K562 (cell line): Measurements from ENCODE around the gene FAM120AOS. TPM values are rescaled to one million over a fixed set of nuclear protein-coding genes. Genes with fewer than 3 reads are reported as not detected.

Source experiments
- ATAC-seq: fragments of 200-7000 bp; cut with Tn5 transposase; 3 replicates; pipeline ENCODE4 v1.9.1; 2020; ENCODE audit warnings: moderate library complexity
- BruUV-seq: library from RNA; stranded (reverse); fragments of 400-500 nt; replicated peaks from 2 replicates; lab custom pipeline; 2021; lab: Mats Ljungman, UMichigan
- CTCF ChIA-PET: fragments of 300-600 bp; formaldehyde crosslinking; extraction: SDS; loops from one replicate; lab custom pipeline; 2021; ENCODE audit warnings: low intra/inter-chr PET ratio; lab: Yijun Ruan, JAX
- POLR2A ChIA-PET: fragments of 300-600, 350-650 bp; sonication (Branson Sonifier 250); formaldehyde crosslinking; extraction: SDS; loops from one replicate; lab custom pipeline; 2021; ENCODE audit warnings: antibody characterized with exemption, inconsistent platforms; lab: Yijun Ruan, JAX
- DNase-seq, 4 experiments: peaks; one replicate each; pipeline versions ENCODE4 v3.0.0 to v3.0.0-alpha.2; 2011 to 2018; ENCODE audit warnings: low spot score in 3 of 4, mixed read lengths in 3 of 4; ENCODE audit errors: extremely low read depth in 1 of 4
- FAIRE-seq: peaks from 2 replicates; lab custom pipeline; 2011; peaks lifted over from hg19 to GRCh38; lab: Jason Lieb, UNC
- H2AFZ ChIP-seq: 2 replicates; pipeline ENCODE4 v1.6.0; 2011; ENCODE audit warnings: low read depth, low read length, control low read depth, inconsistent platforms
- H3K27ac ChIP-seq: fragments of 200-600 bp; 3 replicates; pipeline ENCODE4 v1.8.0; 2011; ENCODE audit warnings: low read depth, mild to moderate bottlenecking, control low read depth, inconsistent platforms, low read length, moderate library complexity, mixed read lengths; ENCODE audit errors: extremely low read depth
- H3K27me3 ChIP-seq, 2 experiments: fragments of 300-600 bp in 1 of 2; 2 replicates in 1 of 2; 3 replicates in 1 of 2; pipeline versions ENCODE4 v1.6.0 to v1.8.0; 2011; ENCODE audit warnings: inconsistent platforms in 2 of 2, low read length in 2 of 2, mild to moderate bottlenecking in 1 of 2, mixed read lengths in 1 of 2, moderate library complexity in 1 of 2; ENCODE audit not compliant: control insufficient read depth in 2 of 2, insufficient read depth in 2 of 2
- H3K36me3 ChIP-seq: fragments of 300-600 bp; 3 replicates; pipeline ENCODE4 v1.8.0; 2011; ENCODE audit warnings: mild to moderate bottlenecking, low read length, inconsistent platforms; ENCODE audit not compliant: control insufficient read depth, insufficient read depth
- H3K4me1 ChIP-seq, 2 experiments: fragments of 200-600 bp in 1 of 2; replicated peaks in 1 of 2; 2 replicates in 1 of 2; 3 replicates in 1 of 2; pipeline versions ENCODE4 v1.5.1 to v1.8.0; 2011; ENCODE audit warnings: inconsistent platforms in 2 of 2, low read length in 2 of 2, mild to moderate bottlenecking in 1 of 2, mixed read lengths in 1 of 2, moderate library complexity in 1 of 2; ENCODE audit not compliant: control insufficient read depth in 2 of 2, insufficient read depth in 2 of 2
- H3K4me2 ChIP-seq: 2 replicates; pipeline ENCODE4 v1.6.1; 2011; ENCODE audit warnings: low read length, control low read depth, inconsistent platforms, mixed read lengths; ENCODE audit not compliant: insufficient read depth
- H3K4me3 ChIP-seq: fragments of 200-600 bp; sonication (generic), shearing (Covaris generic); 2 replicates; pipeline ENCODE4 v1.5.1; 2016; ENCODE audit warnings: control low read depth, inconsistent platforms
- H3K79me2 ChIP-seq: fragments of 200-600 bp; 3 replicates; pipeline ENCODE4 v1.8.0; 2011; ENCODE audit warnings: low read length, inconsistent platforms; ENCODE audit not compliant: control insufficient read depth, insufficient read depth
- H3K9ac ChIP-seq, 2 experiments: 2 replicates each; pipeline versions ENCODE4 v1.6.0 to v1.6.1; 2011; ENCODE audit warnings: low read depth in 2 of 2, low read length in 2 of 2, control low read depth in 1 of 2, inconsistent platforms in 1 of 2, mild to moderate bottlenecking in 1 of 2, mixed read lengths in 1 of 2; ENCODE audit not compliant: insufficient read depth in 1 of 2
- H3K9me1 ChIP-seq: one replicate; pipeline ENCODE4 v1.6.0; 2011; ENCODE audit warnings: inconsistent platforms, mild to moderate bottlenecking, low read length, moderate library complexity; ENCODE audit not compliant: control insufficient read depth, insufficient read depth
- H3K9me3 ChIP-seq: replicated peaks from 2 replicates; pipeline ENCODE4 v1.5.1; 2011; ENCODE audit warnings: low read depth, low read length, inconsistent platforms; ENCODE audit not compliant: control insufficient read depth, insufficient read depth
- H4K20me1 ChIP-seq: replicated peaks from 2 replicates; pipeline ENCODE4 v1.6.1; 2011; ENCODE audit warnings: low read length, inconsistent platforms, mixed read lengths; ENCODE audit not compliant: control insufficient read depth, insufficient read depth
- CHD2 ChIP-seq: IDR thresholded peaks from 2 replicates; pipeline ENCODE4 v1.6.1; 2011; ENCODE audit warnings: low read depth, low read length
- CSDE1 ChIP-seq, 2 experiments: fragments of 450-650 bp; IDR thresholded peaks; 2 replicates each; pipeline ENCODE4 v1.6.1; 2016; ENCODE audit warnings: mild to moderate bottlenecking in 1 of 2
- GTF2E2 ChIP-seq: fragments of 200-800 bp; sonication (Bioruptor generic); IDR thresholded peaks from 2 replicates; pipeline ENCODE4 v1.6.1; 2016; ENCODE audit warnings: missing genetic modification characterization, missing compliant biosample characterization
- HDAC2 ChIP-seq: fragments of 450-650 bp; IDR thresholded peaks from 2 replicates; pipeline ENCODE4 v1.6.1; 2016; ENCODE audit warnings: mild to moderate bottlenecking
- L3MBTL2 ChIP-seq: fragments of 450-650 bp; IDR thresholded peaks from 2 replicates; pipeline ENCODE4 v1.6.1; 2016; ENCODE audit warnings: mild to moderate bottlenecking, moderate library complexity
- NFIC ChIP-seq: fragments of 450-650 bp; IDR thresholded peaks from 2 replicates; pipeline ENCODE4 v1.6.1; 2017; ENCODE audit warnings: mild to moderate bottlenecking, inconsistent platforms
- RBM14 ChIP-seq: fragments of 200-400 bp; formaldehyde crosslinking; IDR thresholded peaks from 2 replicates; pipeline ENCODE4 v1.6.1; 2018; ENCODE audit warnings: low read depth, mild to moderate bottlenecking, low read length, moderate library complexity, borderline replicate concordance; ENCODE audit not compliant: insufficient read depth
- RHOXF2B ChIP-seq: fragments of 250-450 bp; sonication (Bioruptor Pico); conservative IDR thresholded peaks from 2 replicates; pipeline ENCODE4 v1.5.1; 2021
- SMARCC2 ChIP-seq: fragments of 450-650 bp; IDR thresholded peaks from 2 replicates; pipeline ENCODE4 v1.6.1; 2017; ENCODE audit warnings: antibody characterized with exemption, moderate library complexity, mild to moderate bottlenecking, low read depth
- SNRNP70 ChIP-seq: fragments of 200-400 bp; formaldehyde crosslinking; optimal IDR thresholded peaks from 2 replicates; pipeline ENCODE3; 2017; ENCODE audit warnings: low read depth, low read length
- TSC22D4 ChIP-seq: fragments of 450-650 bp; IDR thresholded peaks from 2 replicates; pipeline ENCODE4 v1.6.1; 2016; ENCODE audit warnings: missing genetic modification characterization, missing biosample characterization, control low read depth
- ZFP36 ChIP-seq: fragments of 150-350 bp; IDR thresholded peaks from 2 replicates; pipeline ENCODE4 v1.6.1; 2018; ENCODE audit warnings: low read length, low read depth; ENCODE audit not compliant: partially characterized antibody
- ZNF431 ChIP-seq: sonication (generic); formaldehyde crosslinking; IDR thresholded peaks from 2 replicates; pipeline ENCODE4 v1.8.0; 2022; ENCODE audit warnings: mild to moderate bottlenecking, missing genetic modification reagents
- ZNF695 ChIP-seq: fragments of 450-650 bp; formaldehyde crosslinking; IDR thresholded peaks from 2 replicates; pipeline ENCODE4 v1.4.0; 2020; ENCODE audit warnings: mild to moderate bottlenecking, moderate library complexity
- WGBS: fragments of 100-300 bp; shearing (Covaris generic); methylation state at CpG from one replicate; pipeline ENCODE4 v1.1.6; 2016; ENCODE audit warnings: low coverage, mixed read lengths; ENCODE audit not compliant: insufficient coverage; ENCODE audit errors: missing lambda C conversion rate; 5-methylcytosine and 5-hydroxymethylcytosine counted together
- in situ Hi-C: fragments of 300-500 bp; cut with MboI; formaldehyde crosslinking; loops from 4 replicates; pipeline ENCODE4 v1.15.0; 2018; ENCODE audit warnings: inconsistent platforms, mixed read lengths
- intact Hi-C: fragments of 100-400 bp; cut with micrococcal nuclease; formaldehyde crosslinking; loops from 2 replicates; pipeline ENCODE4 v1.14.2; 2022
- polyA plus RNA-seq, 8 experiments: library from polyadenylated mRNA; depleted of rRNA in 4 of 8; stranded (reverse) in 5 of 8; unstranded in 3 of 8; fragments of >200 nt; fragmentation: Nextera tagmentation in 2 of 8; fragmentation: Illumina TruSeq in 1 of 8; extraction: Ambion mirVana in 2 of 8; extraction: Trizol in 1 of 8; gene quantifications; 2 replicates each; pipeline versions ENCODE4 v1.2.1 to v1.2.3, GENCODE V29; 2011 to 2014; ENCODE audit warnings: inconsistent platforms in 1 of 8, missing spikeins in 1 of 8
- total RNA-seq, 7 experiments: library from RNA; depleted of rRNA in 6 of 7; stranded (reverse); fragments of >200 nt in 6 of 7; fragmentation: Illumina TruSeq in 2 of 7; extraction: Trizol in 2 of 7; gene quantifications; 2 replicates each; pipeline versions ENCODE4 v1.2.1 to v1.2.3, GENCODE V29; 2011 to 2021; ENCODE audit warnings: low replicate concordance in 1 of 7
- TF ChIP-seq, protein P1 (sequence below): fragments of 250-450 bp; sonication (Bioruptor Pico); IDR thresholded peaks from 2 replicates; pipeline ENCODE4 v1.5.0; 2021; ENCODE audit warnings: mild to moderate bottlenecking, moderate library complexity

The FAM120AOS gene
- total and polyA plus RNA-seq, 9 of the 15 experiments (the other 6 are each of a cell fraction or from before 2014, with no cell fraction given): 18.8 to 53.4 (median 41.4) TPM

DNA sequence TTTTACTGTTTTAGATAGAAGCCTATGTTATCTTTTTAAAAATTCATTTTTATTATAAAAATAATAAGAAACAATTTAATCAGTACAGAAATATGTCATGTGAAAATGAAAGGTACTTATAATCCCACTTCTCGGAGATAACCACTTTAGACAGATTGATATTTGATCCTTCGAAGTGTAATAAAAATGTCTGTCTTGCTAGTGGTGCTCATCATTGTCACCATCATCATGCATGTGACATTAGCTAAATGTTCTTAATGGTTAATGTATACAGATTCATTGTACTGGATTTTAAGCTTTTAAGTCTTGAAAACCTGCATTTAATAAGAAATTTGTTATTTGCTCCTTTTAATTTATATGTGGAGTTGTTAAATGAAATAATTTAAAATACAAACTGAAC, 30.1 kb upstream of the FAM120AOS start:
- no peak for FAIRE-seq
- H3K9me3 ChIP-seq: no peaks in the 10 kb centered on the region
- no peak overlapping the region for H2AFZ ChIP-seq
- H3K9ac ChIP-seq: no peak overlapping the region
- TF ChIP-seq NFIC (no peak), RBM14 (no peak), SMARCC2 (no peak), ZNF431 (CRISPR knock-in tag) (no peak), ZFP36 (no peak), HDAC2 (no peak), CSDE1 (IDR thresholded peaks at IDR 0.05) (no peak), CHD2 (no peak), L3MBTL2 (no peak), GTF2E2 (tag) (no peak), ZNF695 (CRISPR knock-in tag) (no peak), TSC22D4 (no peak), RHOXF2B (CRISPR knock-in tag) (no peak), SNRNP70 (no peak)
- TF ChIP-seq, protein P1, sequence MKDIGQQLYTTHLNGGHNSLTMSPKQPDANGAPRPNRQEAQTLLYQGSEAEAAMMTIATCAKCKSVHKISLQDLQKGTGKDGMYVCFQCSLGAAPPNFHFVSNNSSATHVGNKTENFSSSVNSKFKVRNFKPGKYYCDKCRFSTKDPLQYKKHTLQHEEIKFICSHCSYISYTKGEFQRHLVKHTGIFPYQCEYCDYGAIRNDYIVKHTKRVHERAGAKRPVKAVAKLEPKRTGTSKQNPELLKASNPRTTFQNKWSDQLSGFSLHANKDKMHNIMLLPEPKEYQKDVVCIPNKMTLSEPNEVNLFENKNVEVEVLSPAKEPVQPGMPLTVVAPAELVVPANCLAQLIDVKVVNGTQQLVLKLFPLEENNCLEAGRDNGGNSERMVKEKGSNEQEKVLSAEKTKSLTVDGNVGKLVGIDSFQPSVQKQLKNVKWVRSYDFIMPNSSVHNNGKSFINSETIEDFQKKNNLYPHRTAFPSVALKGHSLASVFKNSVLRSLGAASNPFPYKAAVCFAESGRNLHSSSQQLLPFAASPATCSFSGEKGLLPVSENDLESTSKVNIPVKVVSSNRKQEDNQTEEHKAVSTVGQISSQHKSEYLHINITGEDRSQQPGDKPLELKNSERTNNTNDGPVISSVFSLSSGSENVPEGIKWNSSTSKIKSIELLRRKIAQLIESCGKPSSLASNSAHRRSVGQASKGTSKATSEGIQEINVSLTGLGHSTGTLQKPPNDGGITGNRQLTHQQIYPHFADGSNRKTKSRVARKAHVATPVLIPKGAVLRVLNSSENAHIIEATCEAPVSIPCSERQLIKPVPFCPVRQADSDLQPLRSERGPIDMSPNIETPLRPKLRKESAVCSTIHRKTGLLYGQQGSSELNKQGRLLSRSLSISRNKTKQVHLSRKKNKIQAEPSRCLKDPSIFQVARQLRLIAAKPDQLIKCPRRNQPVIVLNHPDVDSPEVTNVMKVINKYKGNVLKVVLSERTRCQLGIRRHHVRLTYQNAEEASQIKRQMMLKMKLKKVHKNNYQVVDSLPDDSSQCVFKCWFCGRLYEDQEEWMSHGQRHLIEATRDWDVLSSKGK (CRISPR knock-in tag): no peak
- TF ChIP-seq, all 486 proteins: peak for 0
- H3K4me3 ChIP-seq: no peak overlapping the region
- no peaks in the 10 kb centered on the region for H3K27me3 ChIP-seq
- no peaks in the 10 kb centered on the region for H4K20me1 ChIP-seq
- peaks cover 82% of the 10 kb centered on the region for H3K79me2 ChIP-seq
- CTCF ChIA-PET: no interaction called here
- no peak overlapping the region for H3K27ac ChIP-seq
- no peak overlapping the region for H3K4me2 ChIP-seq
- H3K4me1 ChIP-seq: peaks cover 0 to 4% of the 10 kb centered on the region in 2 experiments; a peak in 1 of 5 replicates
- POLR2A ChIA-PET: interaction anchor here (1.5 kb wide), 1 partner anchor 19 kb away, joined by 4 read pairs; no protein-coding TSS in a partner anchor
- in situ Hi-C loops: no loop called here
- no TSS peak for BruUV-seq
- no peak for DNase-seq
- peaks cover 67% of the 10 kb centered on the region for H3K36me3 ChIP-seq
- no peak for ATAC-seq
- intact Hi-C loops: no loop called here
- H3K9me1 ChIP-seq: no peaks in the 10 kb centered on the region
- 100% methylated on average over 2 of the region's 2 CpGs for WGBS
